HFF-Myc (cell line): ENCODE measurements around the gene TEX44.
"Not testable (repeated sequence)": the region's sequence is repeated elsewhere in the genome, so short reads cannot be mapped to it uniquely, and the experiment has no call there.

Experiments
- DNase-seq: peaks from one replicate; pipeline ENCODE4 v3.0.0-alpha.2; 2011; ENCODE audit warnings: low read depth; ENCODE audit errors: extremely low read depth
- H3K4me3 ChIP-seq: replicated peaks from 2 replicates; pipeline ENCODE4 v1.5.1; 2011; ENCODE audit warnings: low read depth, mild to moderate bottlenecking, control low read depth, low read length
- CTCF ChIP-seq: IDR thresholded peaks from 2 replicates; pipeline ENCODE4 v1.5.1; 2012; ENCODE audit warnings: mild to moderate bottlenecking, low read depth, low read length, control low read depth; ENCODE audit errors: missing control alignments

TEX44 gene

GRCh38 chr2:231581328-231581727, 11.3 kb upstream of the TEX44 start:
- DNase-seq: no peak
- H3K4me3 ChIP-seq: no peak overlapping the region
- TF ChIP-seq CTCF: no peak

- H3K4me3 ChIP-seq: no peak overlapping the region
- no peak for TF ChIP-seq CTCF
- DNase-seq: no peak
Measured at GRCh38 chr2:231583982-231584381, 8.7 kb upstream of the TEX44 start.

- not testable (repeated sequence) for DNase-seq, H3K4me3 ChIP-seq
Measured at GRCh38 chr2:231587744-231588143, 4.9 kb upstream of the TEX44 start.

GRCh38 chr2:231589656-231590055, 3.0 kb upstream of the TEX44 start:
- TF ChIP-seq CTCF: no peak
- no peak for DNase-seq
- H3K4me3 ChIP-seq: no peak overlapping the region

- TF ChIP-seq CTCF: no peak
- no peak overlapping the region for H3K4me3 ChIP-seq
- no peak for DNase-seq
Measured at GRCh38 chr2:231590614-231591013, 2.0 kb upstream of the TEX44 start.

GRCh38 chr2:231593666-231594065, 1.0 kb downstream of the TEX44 start:
- TF ChIP-seq CTCF: no peak
- H3K4me3 ChIP-seq: no peak overlapping the region
- DNase-seq: no peak

GRCh38 chr2:231597014-231597611, 4.4 kb downstream of the TEX44 start:
- DNase-seq: no peak
- TF ChIP-seq CTCF: no peak
- no peak overlapping the region for H3K4me3 ChIP-seq
